ENCODE results near the gene ACTL8.

DNA sequence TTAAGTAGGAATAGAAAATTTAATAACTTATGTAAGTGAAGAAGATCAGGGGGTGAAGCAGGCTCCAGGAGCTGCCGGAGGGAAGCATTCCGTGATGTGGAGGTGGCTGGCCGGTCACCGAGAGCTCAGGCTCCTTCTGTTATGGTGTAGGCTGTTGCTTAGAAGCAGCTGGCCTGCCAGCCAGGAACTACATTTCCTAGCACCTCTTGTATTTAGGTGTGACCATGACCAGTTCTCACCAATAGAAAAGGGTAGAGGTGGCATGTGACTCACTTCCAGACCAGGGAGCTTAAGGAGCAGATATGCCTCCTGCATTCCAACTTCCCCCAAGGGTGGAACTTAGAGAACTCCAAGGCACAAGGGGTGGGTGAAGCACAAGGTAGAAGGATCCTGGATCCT, 120.7 kb downstream of the ACTL8 start:
- TF ChIP-seq, protein P1, sequence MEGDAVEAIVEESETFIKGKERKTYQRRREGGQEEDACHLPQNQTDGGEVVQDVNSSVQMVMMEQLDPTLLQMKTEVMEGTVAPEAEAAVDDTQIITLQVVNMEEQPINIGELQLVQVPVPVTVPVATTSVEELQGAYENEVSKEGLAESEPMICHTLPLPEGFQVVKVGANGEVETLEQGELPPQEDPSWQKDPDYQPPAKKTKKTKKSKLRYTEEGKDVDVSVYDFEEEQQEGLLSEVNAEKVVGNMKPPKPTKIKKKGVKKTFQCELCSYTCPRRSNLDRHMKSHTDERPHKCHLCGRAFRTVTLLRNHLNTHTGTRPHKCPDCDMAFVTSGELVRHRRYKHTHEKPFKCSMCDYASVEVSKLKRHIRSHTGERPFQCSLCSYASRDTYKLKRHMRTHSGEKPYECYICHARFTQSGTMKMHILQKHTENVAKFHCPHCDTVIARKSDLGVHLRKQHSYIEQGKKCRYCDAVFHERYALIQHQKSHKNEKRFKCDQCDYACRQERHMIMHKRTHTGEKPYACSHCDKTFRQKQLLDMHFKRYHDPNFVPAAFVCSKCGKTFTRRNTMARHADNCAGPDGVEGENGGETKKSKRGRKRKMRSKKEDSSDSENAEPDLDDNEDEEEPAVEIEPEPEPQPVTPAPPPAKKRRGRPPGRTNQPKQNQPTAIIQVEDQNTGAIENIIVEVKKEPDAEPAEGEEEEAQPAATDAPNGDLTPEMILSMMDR (IDR thresholded peaks at IDR 0.05; ENCODE audit: low read length), result no peak
- TF ChIP-seq EZH2phosphoT487 (IDR thresholded peaks at IDR 0.05; ENCODE audit: low read length) (no peak), EZH2 (optimal IDR thresholded peaks at IDR 0.05; ENCODE audit: low read depth, low read length) (no peak)
